GM23248 (cell line): ENCODE results near the gene S100A4.

Experiments
- EZH2 ChIP-seq: fragments of 200-600 bp; sonication (generic); IDR thresholded peaks from 2 replicates; pipeline ENCODE4 v1.6.1; 2018; ENCODE audit warnings: antibody characterized with exemption, mild to moderate bottlenecking; ENCODE audit not compliant: insufficient read depth, poor library complexity, severe bottlenecking
- EZH2phosphoT487 ChIP-seq: fragments of 200-600 bp; sonication (generic); IDR thresholded peaks from 2 replicates; pipeline ENCODE4 v1.6.1; 2018; ENCODE audit warnings: antibody characterized with exemption, moderate library complexity, mild to moderate bottlenecking, low read depth; ENCODE audit not compliant: insufficient read depth

- TF ChIP-seq EZH2: no peak
- TF ChIP-seq EZH2phosphoT487: no peak
These were observed 10.7 kb downstream of the S100A4 start for GRCh38 chr1:153534925-153535241.
